ENCODE measurements around the gene PDSS2. TPM values are rescaled to one million over a fixed set of nuclear protein-coding genes. Genes with fewer than 3 reads are reported as not detected.

The PDSS2 gene
- total and polyA plus RNA-seq, 7 donors: 4.7 to 16.7 (median 9.3) TPM

DNA sequence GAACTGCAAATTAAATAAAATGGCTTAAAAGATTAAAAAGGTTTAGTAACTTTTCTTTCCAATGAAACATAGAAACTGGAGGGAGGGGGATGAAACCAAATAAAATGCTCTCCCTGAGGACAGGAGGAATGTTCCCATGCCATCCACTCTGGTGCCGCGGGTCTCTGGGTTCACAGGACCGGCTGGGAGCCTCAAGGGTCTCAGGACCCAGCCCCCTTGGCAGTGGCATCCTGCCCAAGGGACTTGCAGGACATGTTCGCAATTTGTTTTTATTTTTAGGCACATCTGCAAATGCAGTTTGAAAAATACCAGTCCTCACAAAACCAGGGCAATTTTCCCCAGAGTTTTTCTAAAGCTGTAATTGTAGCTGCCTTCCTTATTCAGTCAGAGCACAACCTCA is 351.6 kb downstream of the PDSS2 start:
- Histone ChIP-seq H3K4me1 (no peaks in the 10 kb centered on the region), H3K4me3 (no peak overlapping the region), H3K36me3 (ENCODE audit: insufficient read depth in 1 of 2, low read depth in 1 of 2) (no peaks in the 10 kb centered on the region), H3K9me3 (no peaks in the 10 kb centered on the region), H3K27ac (no peak overlapping the region), H3K27me3 (ENCODE audit: insufficient read depth in 3 of 3, low read length in 2 of 3) (no peaks in the 10 kb centered on the region)
- no peak for DNase-seq
- ATAC-seq: no peak
- intact Hi-C loops (cut with DNase I): no loop called here
- no peak for TF ChIP-seq CTCF (IDR thresholded peaks at IDR 0.05)
- WGBS, 3 donors: 80 to 83% (median 82%) methylated on average over 4 of the region's 4 CpGs

GRCh38 chr6:107106165-107106564 is 353.2 kb downstream of the PDSS2 start:
- Histone ChIP-seq H3K27me3 (ENCODE audit: insufficient read depth in 3 of 3, low read length in 2 of 3) (no peaks in the 10 kb centered on the region), H3K4me3 (no peak overlapping the region), H3K9me3 (no peaks in the 10 kb centered on the region), H3K4me1 (no peaks in the 10 kb centered on the region), H3K36me3 (ENCODE audit: insufficient read depth in 1 of 2, low read depth in 1 of 2) (no peaks in the 10 kb centered on the region), H3K27ac (no peak overlapping the region)
- WGBS, 3 donors: 61 to 87% (median 82%) methylated on average over 3 of the region's 3 CpGs
- TF ChIP-seq CTCF (IDR thresholded peaks at IDR 0.05): no peak
- DNase-seq (no peak), ATAC-seq (no peak)
- intact Hi-C loops (cut with DNase I): no loop called here

DNA sequence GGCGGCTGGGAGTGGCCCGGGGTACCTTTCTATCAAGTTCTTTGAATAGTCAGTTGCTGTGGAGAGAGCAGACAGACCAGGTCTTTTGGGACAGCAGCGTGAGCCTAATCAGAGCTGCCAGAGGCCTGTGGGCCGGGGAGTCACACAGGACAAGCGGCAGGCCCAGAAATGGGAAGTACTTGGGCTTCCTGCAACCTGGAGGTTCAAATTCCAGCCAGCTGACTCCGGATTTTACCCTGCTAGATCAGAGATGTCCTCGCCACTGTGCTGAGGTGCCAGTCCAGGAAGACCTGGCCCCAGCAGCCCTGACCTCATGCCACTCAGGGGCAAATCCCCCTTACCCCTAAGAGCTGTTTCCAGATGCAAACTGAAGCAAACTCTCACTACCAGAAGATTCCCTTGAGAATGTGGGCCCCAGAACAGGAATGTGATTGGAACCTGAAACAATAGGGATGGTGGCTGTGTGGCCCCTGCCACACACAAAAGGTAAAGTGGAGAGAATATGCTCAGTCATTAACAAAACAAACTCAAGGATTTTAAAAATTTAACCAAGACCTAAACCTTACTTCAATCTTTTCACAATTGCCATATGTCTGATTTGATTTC is 353.8 kb downstream of the PDSS2 start:
- DNase-seq: no peak
- Histone ChIP-seq H3K9me3 (no peaks in the 10 kb centered on the region), H3K27me3 (ENCODE audit: insufficient read depth in 3 of 3, low read length in 2 of 3) (no peaks in the 10 kb centered on the region), H3K36me3 (ENCODE audit: insufficient read depth in 1 of 2, low read depth in 1 of 2) (no peaks in the 10 kb centered on the region), H3K4me1 (no peaks in the 10 kb centered on the region), H3K27ac (no peak overlapping the region), H3K4me3 (no peak overlapping the region)
- no peak for TF ChIP-seq CTCF (IDR thresholded peaks at IDR 0.05)
- WGBS, 3 donors: 77 to 82% (median 82%) methylated on average over 7 of the region's 7 CpGs
- intact Hi-C loops (cut with DNase I): no loop called here
- no peak for ATAC-seq

GRCh38 chr6:107103082-107103481 is 356.3 kb downstream of the PDSS2 start:
- no peaks in the 10 kb centered on the region for H3K27me3 ChIP-seq (ENCODE audit: insufficient read depth in 3 of 3, low read length in 2 of 3)
- no peak for TF ChIP-seq CTCF (IDR thresholded peaks at IDR 0.05)
- H3K4me3 ChIP-seq: no peak overlapping the region
- H3K36me3 ChIP-seq (ENCODE audit: insufficient read depth in 1 of 2, low read depth in 1 of 2): no peaks in the 10 kb centered on the region
- H3K9me3 ChIP-seq: no peaks in the 10 kb centered on the region
- 87 to 92% (median 91%) methylated on average over 6 of the region's 6 CpGs for WGBS, 3 donors
- ATAC-seq (no peak), DNase-seq (no peak)
- intact Hi-C loops (cut with DNase I): no loop called here
- H3K27ac ChIP-seq: no peak overlapping the region
- H3K4me1 ChIP-seq: no peaks in the 10 kb centered on the region

Other genes starting within 250 kb of the PDSS2 start
- 10 to 100 TPM; 14.8 to 27.6 (median 23.2) TPM for gene SOBP, start 30.6 kb upstream of the PDSS2 start, total RNA-seq
- gene SOBP, start 30.6 kb upstream of the PDSS2 start, polyA plus RNA-seq: 10 to 100 TPM in 1 of 3 donors, 1 to 10 TPM in 2; 5.7 to 24.4 (median 8.9) TPM